Mesodermal cell (in vitro differentiated cells): ENCODE measurements around the gene RITA1.

Experiments used
- H3K27ac ChIP-seq: 2 replicates; pipeline ENCODE4 v1.7.0; 2013; ENCODE audit warnings: mild to moderate bottlenecking, low read depth, low read length, moderate library complexity; ENCODE audit not compliant: severe bottlenecking
- H3K36me3 ChIP-seq: 2 replicates; pipeline ENCODE4 v1.7.1; 2013; ENCODE audit warnings: mild to moderate bottlenecking, low read length, moderate library complexity; ENCODE audit not compliant: control insufficient read depth, insufficient read depth
- H3K4me1 ChIP-seq: one replicate; pipeline ENCODE4 v1.7.1; 2013; ENCODE audit warnings: mild to moderate bottlenecking, low read length; ENCODE audit not compliant: insufficient read depth, control insufficient read depth, poor library complexity, severe bottlenecking
- H3K4me3 ChIP-seq: 2 replicates; pipeline ENCODE4 v1.7.0; 2013; ENCODE audit warnings: low read length, control low read depth, mild to moderate bottlenecking; ENCODE audit not compliant: insufficient read depth, poor library complexity, severe bottlenecking; ENCODE audit errors: extremely low read depth
- H3K9me3 ChIP-seq: 2 replicates; pipeline ENCODE4 v1.7.1; 2013; ENCODE audit warnings: mild to moderate bottlenecking, low read length, moderate library complexity; ENCODE audit not compliant: control insufficient read depth
- WGBS, 2 experiments: methylation state at CpG; one replicate each; pipeline ENCODE4 v1.1.5; 2013; ENCODE audit warnings: missing lambda C conversion rate in 2 of 2; ENCODE audit not compliant: insufficient coverage in 2 of 2; 5-methylcytosine and 5-hydroxymethylcytosine counted together

The RITA1 gene

GRCh38 chr12:113180333-113180732, 5.2 kb upstream of the RITA1 start:
- no peak overlapping the region for H3K4me3 ChIP-seq
- H3K27ac ChIP-seq = no peak overlapping the region
- H3K9me3 ChIP-seq = no peaks in the 10 kb centered on the region
- H3K36me3 ChIP-seq = peaks cover 57% of the 10 kb centered on the region
- H3K4me1 ChIP-seq = no peaks in the 10 kb centered on the region
- WGBS, 2 experiments = 96 to 97% methylated on average over 4 of the region's 4 CpGs

GRCh38 chr12:113181975-113182374, 3.5 kb upstream of the RITA1 start:
- H3K4me1 ChIP-seq = peaks cover 4% of the 10 kb centered on the region
- peaks cover 49% of the 10 kb centered on the region for H3K36me3 ChIP-seq
- WGBS, 2 experiments = 83 to 100% methylated on average over 1 of the region's 3 CpGs
- no peak overlapping the region for H3K27ac ChIP-seq
- H3K4me3 ChIP-seq = no peak overlapping the region
- H3K9me3 ChIP-seq = no peaks in the 10 kb centered on the region

- Histone ChIP-seq H3K4me3 (no peak overlapping the region), H3K9me3 (no peaks in the 10 kb centered on the region), H3K27ac (no peak overlapping the region), H3K36me3 (peaks cover 43% of the 10 kb centered on the region), H3K4me1 (peaks cover 4% of the 10 kb centered on the region)
- 97 to 99% methylated on average over 8 to 9 of the region's 11 CpGs for WGBS, 2 experiments
These were observed 2.4 kb upstream of the RITA1 start for GRCh38 chr12:113183030-113183589.

- H3K9me3 ChIP-seq = no peaks in the 10 kb centered on the region
- WGBS, 2 experiments = 35 to 36% methylated on average over 22 to 24 of the region's 26 CpGs
- H3K36me3 ChIP-seq = peaks cover 41% of the 10 kb centered on the region
- H3K27ac ChIP-seq = peak overlapping the region; percentile 98
- H3K4me1 ChIP-seq = peaks cover 4% of the 10 kb centered on the region
- peak overlapping the region; percentile 83 for H3K4me3 ChIP-seq
These were observed 1.2 kb upstream of the RITA1 start for GRCh38 chr12:113184098-113184899.

GRCh38 chr12:113184900-113185179, 681 bp upstream of the RITA1 start:
- Histone ChIP-seq H3K9me3 (no peaks in the 10 kb centered on the region), H3K4me1 (peaks cover 4% of the 10 kb centered on the region), H3K27ac (peak overlapping the region; percentile 98), H3K36me3 (peaks cover 41% of the 10 kb centered on the region), H3K4me3 (peak overlapping the region; percentile 83)
- WGBS, 2 experiments = 0 to 1% methylated on average over 13 to 20 of the region's 20 CpGs

DNA sequence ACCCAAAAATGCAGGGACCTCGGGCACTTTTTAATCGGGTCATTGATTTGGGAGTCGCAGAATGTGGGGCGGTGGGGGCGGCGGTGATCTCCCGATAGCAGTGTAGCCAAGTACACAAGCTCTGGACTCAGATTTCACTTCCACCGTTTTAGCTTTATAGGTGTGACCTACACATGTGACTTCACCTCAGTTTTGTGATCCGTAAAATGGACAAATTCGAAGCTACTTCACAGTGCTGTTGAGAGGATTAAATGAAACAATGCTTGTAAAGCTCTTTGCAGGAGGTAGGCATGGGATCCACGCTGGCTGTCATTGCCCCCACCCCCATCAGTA, 478 bp downstream of the RITA1 start:
- H3K4me3 ChIP-seq = peak overlapping the region; percentile 83

GRCh38 chr12:113186666-113187325, 1.3 kb downstream of the RITA1 start:
- Histone ChIP-seq H3K4me3 (peak overlapping the region; percentile 3), H3K9me3 (no peaks in the 10 kb centered on the region), H3K4me1 (peaks cover 12% of the 10 kb centered on the region), H3K36me3 (peaks cover 36% of the 10 kb centered on the region), H3K27ac (no peak overlapping the region)
- 91 to 93% methylated on average over 13 of the region's 16 CpGs for whole genome bisulfite sequencing, 2 experiments

More for the DNA sequence above, 478 bp downstream of the RITA1 start:
- peaks cover 29% of the 10 kb centered on the region for H3K36me3 ChIP-seq
- H3K9me3 ChIP-seq = no peaks in the 10 kb centered on the region
- H3K27ac ChIP-seq = peak overlapping the region; percentile 98
- H3K4me1 ChIP-seq = peaks cover 6% of the 10 kb centered on the region
- 3 to 12% methylated on average over 8 of the region's 11 CpGs for WGBS, 2 experiments

DNA sequence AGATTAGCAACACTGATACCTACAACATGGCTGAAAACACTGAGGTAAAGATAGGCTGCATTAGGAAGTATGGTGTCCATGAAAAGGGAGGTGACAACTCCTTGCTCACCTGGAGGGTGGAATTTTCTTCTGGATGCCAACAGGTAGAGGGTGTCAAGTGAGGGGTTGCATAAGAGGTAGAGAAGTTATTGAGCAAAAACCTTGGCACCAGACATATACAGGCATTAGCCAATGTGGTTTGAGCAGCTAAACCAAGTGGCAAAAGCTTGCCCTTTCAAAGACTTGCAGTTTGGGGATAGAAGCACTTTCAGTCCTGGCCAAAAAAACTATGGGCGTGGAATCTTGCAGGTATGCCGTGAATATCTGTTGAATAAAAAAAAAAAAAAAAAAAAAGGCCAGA, 3.8 kb downstream of the RITA1 start:
- peaks cover 43% of the 10 kb centered on the region for H3K36me3 ChIP-seq
- no peak overlapping the region for H3K27ac ChIP-seq
- no peak overlapping the region for H3K4me3 ChIP-seq
- peaks cover 29% of the 10 kb centered on the region for H3K4me1 ChIP-seq
- WGBS, 2 experiments = 100% methylated on average over 2 of the region's 2 CpGs
- no peaks in the 10 kb centered on the region for H3K9me3 ChIP-seq

GRCh38 chr12:113190761-113191160, 5.2 kb downstream of the RITA1 start:
- peaks cover 43% of the 10 kb centered on the region for H3K4me1 ChIP-seq
- no peaks in the 10 kb centered on the region for H3K9me3 ChIP-seq
- no peak overlapping the region for H3K27ac ChIP-seq
- peaks cover 43% of the 10 kb centered on the region for H3K36me3 ChIP-seq
- 83 to 100% methylated on average over 2 to 4 of the region's 4 CpGs for whole genome bisulfite sequencing, 2 experiments
- no peak overlapping the region for H3K4me3 ChIP-seq

DNA sequence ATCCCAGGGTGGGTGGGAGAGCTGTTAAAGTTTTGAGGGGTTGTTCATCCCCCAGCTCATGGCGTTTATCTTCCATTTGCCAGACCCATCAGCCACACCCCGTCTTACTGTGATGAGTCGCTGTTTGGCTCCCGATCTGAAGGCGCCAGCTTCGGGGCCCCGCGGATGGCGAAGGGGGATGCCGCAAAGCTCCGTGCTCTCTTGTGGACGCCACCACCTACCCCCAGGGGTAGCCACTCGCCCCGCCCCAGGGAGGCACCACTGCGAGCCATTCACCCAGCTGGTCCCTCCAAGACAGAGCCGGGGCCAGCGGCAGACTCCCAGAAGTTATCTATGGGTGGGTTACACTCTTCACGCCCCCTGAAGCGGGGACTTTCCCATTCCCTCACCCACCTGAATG, 5.7 kb downstream of the RITA1 start:
- H3K27ac ChIP-seq = no peak overlapping the region
- 98 to 99% methylated on average over 19 of the region's 19 CpGs for WGBS, 2 experiments
- peaks cover 43% of the 10 kb centered on the region for H3K4me1 ChIP-seq
- no peaks in the 10 kb centered on the region for H3K9me3 ChIP-seq
- H3K4me3 ChIP-seq = no peak overlapping the region
- peaks cover 43% of the 10 kb centered on the region for H3K36me3 ChIP-seq

DNA sequence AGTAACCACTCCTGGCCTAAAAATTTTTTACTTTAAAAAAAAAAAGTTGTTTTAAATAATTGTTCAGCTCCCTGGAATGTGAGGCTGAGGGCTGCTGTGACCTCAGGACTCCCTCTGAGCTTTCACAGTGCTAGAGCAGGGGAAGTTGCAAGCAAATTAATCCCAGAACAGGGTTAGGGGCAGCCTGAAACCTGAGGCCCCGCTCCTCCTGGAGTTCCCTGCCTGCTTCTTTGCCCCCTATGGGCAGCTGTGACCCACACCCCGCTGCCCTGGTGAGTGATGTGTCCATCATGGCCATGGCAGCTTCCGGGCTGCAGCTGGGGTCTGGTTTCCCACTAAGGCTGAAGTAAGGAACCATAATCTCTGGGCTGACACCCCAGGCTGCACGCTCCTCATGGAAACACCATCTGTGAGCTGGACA, 9.5 kb downstream of the RITA1 start:
- Histone ChIP-seq H3K9me3 (no peaks in the 10 kb centered on the region), H3K4me1 (peaks cover 39% of the 10 kb centered on the region), H3K4me3 (no peak overlapping the region), H3K36me3 (peaks cover 20% of the 10 kb centered on the region), H3K27ac (peak overlapping the region; percentile 85)
- 82 to 93% methylated on average over 4 of the region's 4 CpGs for WGBS, 2 experiments
